ENCODE data around the gene SORCS1.

Gene SORCS1

GRCh38 chr10:107103174-107104025 lies 61.1 kb downstream of the SORCS1 start:
- DNase-seq, result no peak

- DNase-seq, result no peak
Measured at GRCh38 chr10:107098326-107098725, 66.2 kb downstream of the SORCS1 start.

GRCh38 chr10:107094824-107095522 lies 69.5 kb downstream of the SORCS1 start:
- DNase-seq, result no peak

- DNase-seq, result no peak
Measured at GRCh38 chr10:107092321-107092720, 72.2 kb downstream of the SORCS1 start.

GRCh38 chr10:107091126-107091525 lies 73.4 kb downstream of the SORCS1 start:
- DNase-seq, result no peak

GRCh38 chr10:107085665-107086525 lies 78.6 kb downstream of the SORCS1 start:
- DNase-seq, result no peak

- no peak for DNase-seq
Measured at GRCh38 chr10:107083388-107084009, 81.0 kb downstream of the SORCS1 start.

- DNase-seq, result no peak
Measured at GRCh38 chr10:107081644-107082043, 82.9 kb downstream of the SORCS1 start.

GRCh38 chr10:107075117-107075516 lies 89.4 kb downstream of the SORCS1 start:
- no peak for DNase-seq

- no peak for DNase-seq
Measured at GRCh38 chr10:107072786-107073185, 91.7 kb downstream of the SORCS1 start.

- no peak for DNase-seq
Measured at GRCh38 chr10:107072028-107072427, 92.5 kb downstream of the SORCS1 start.

GRCh38 chr10:107071301-107071700 lies 93.2 kb downstream of the SORCS1 start:
- DNase-seq, result no peak

- DNase-seq, result no peak
Measured at GRCh38 chr10:107067843-107068242, 96.7 kb downstream of the SORCS1 start.

GRCh38 chr10:107064075-107064474 lies 100.4 kb downstream of the SORCS1 start:
- no peak for DNase-seq

GRCh38 chr10:107059872-107060271 lies 104.6 kb downstream of the SORCS1 start:
- DNase-seq, result no peak

GRCh38 chr10:107059068-107059804 lies 105.3 kb downstream of the SORCS1 start:
- no peak for DNase-seq

- no peak for DNase-seq
Measured at GRCh38 chr10:107058331-107058730, 106.2 kb downstream of the SORCS1 start.

GRCh38 chr10:107056182-107056581 lies 108.3 kb downstream of the SORCS1 start:
- DNase-seq, result no peak

- DNase-seq, result no peak
Measured at GRCh38 chr10:107054469-107055156, 109.9 kb downstream of the SORCS1 start.

- DNase-seq, result no peak
Measured at GRCh38 chr10:107051769-107052168, 112.7 kb downstream of the SORCS1 start.

GRCh38 chr10:107043461-107043860 lies 121.0 kb downstream of the SORCS1 start:
- no peak for DNase-seq

Data from NCI-H510A treated with DMSO at 0.1 percent for 48 hours (cell line).